NCI-H524 (cell line): ENCODE data around the gene RSU1.

ENCODE experiments used
- DNase-seq, 2 experiments: peaks; one replicate each; lab custom pipeline; 2025; lab: John Stamatoyannopoulos, UW

Gene RSU1

GRCh38 chr10:16674147-16674703, 143.0 kb downstream of the RSU1 start:
- DNase-seq = no peak

- DNase-seq = no peak
Observed at GRCh38 chr10:16673443-16673842, 143.8 kb downstream of the RSU1 start.

DNA sequence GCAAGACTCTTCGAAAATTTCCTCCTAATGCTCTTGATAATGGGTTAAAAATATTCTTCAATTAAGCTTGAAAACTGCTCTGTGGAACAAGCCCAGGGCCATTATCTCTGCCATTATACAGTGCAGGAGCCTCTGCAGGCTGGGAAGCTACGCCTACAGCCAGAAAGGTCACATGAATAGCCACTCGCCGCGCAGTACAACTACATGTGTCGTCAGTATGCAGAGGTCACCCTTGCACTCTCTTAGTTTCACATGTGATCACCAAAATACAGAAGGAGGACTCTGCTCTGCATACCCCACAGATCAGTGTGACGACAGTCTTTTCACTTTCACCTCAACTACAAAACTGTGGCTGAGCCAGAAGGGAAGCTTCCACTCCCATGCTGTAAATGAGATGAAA, 153.8 kb downstream of the RSU1 start:
- no peak for DNase-seq

GRCh38 chr10:16662923-16663322, 154.3 kb downstream of the RSU1 start:
- no peak for DNase-seq

GRCh38 chr10:16656895-16657294, 160.3 kb downstream of the RSU1 start:
- DNase-seq = no peak

GRCh38 chr10:16653224-16653623, 164.0 kb downstream of the RSU1 start:
- no peak for DNase-seq

GRCh38 chr10:16652154-16652553, 165.1 kb downstream of the RSU1 start:
- DNase-seq = no peak

DNA sequence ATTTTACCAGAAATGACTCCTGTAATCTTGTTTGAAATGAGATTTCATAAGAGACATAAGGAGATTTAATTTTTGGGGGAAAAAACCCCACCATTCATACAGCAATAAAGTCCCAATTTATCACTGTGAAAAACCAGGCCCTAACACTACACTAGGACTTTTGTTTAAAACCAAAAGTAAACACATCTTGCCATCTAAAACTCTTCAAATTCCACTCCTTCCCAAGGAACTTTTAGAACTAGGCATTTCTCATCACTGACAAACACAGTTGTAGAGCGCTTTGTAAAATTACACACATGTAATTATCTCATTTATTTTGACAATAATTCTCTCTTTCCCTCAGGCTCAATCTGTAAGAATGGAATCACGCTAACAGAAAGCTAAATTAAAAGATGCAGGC, 167.5 kb downstream of the RSU1 start:
- no peak for DNase-seq

DNA sequence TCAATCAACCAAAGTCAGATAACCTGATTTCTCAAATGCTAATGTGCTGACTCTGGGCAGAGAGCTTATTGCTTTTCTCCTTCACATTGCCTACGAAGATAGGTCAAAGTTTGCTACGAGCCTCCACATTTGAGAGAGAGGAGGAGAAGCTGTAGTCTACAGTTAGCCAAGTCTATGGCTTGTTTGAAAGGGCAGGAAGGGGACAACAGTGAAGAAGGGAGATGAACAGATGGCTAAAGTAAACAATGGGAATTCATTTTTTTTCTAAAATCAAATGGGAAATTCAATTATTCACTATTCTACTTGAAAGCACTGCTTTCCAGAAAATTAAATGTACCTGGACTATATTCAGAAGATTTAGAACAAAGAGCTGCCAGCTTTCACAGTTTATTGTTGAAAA, 168.9 kb downstream of the RSU1 start:
- no peak for DNase-seq

GRCh38 chr10:16646181-16647059, 170.8 kb downstream of the RSU1 start:
- no peak for DNase-seq

GRCh38 chr10:16644146-16644545, 173.1 kb downstream of the RSU1 start:
- no peak for DNase-seq

DNA sequence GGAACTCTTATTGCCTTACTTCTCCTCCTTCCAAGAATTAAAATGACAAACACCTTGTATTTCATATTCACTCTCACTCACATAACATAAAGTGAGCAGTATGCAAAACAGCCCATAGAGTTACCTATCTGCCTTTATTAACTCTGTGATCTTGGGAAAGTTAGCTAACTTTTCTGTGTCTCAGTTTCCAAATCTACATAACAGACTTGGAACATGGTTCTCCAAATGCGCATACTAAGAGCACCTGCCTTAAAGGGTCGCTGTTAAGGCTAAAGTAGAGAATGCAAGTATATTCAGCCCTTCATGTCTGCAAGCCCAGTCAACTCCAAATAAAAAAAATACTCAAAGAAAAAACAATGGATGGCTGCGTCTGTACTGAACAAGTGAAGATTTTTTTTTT, 173.7 kb downstream of the RSU1 start:
- DNase-seq = no peak

GRCh38 chr10:16640153-16640552, 177.1 kb downstream of the RSU1 start:
- no peak for DNase-seq

GRCh38 chr10:16639471-16639870, 177.8 kb downstream of the RSU1 start:
- no peak for DNase-seq

DNA sequence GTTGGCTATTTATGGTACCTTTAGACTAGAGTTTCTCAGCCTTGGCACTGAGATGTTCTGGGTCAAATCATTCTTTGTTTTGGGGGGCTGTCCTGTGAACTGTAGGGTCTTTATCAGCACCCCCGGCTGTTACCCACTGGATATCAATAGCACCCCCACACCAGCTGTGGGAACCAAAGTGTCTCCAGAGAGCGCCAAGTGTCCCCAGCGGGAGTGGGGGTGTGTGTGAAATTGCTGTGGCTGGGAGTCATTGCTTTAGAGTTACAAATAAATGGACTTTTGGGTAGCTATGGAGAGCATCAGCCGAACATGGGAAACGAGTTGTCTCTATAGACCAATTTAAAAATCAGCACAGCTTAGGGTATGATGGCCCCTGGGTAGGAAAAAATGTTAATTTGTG, 184.2 kb downstream of the RSU1 start:
- no peak for DNase-seq

DNA sequence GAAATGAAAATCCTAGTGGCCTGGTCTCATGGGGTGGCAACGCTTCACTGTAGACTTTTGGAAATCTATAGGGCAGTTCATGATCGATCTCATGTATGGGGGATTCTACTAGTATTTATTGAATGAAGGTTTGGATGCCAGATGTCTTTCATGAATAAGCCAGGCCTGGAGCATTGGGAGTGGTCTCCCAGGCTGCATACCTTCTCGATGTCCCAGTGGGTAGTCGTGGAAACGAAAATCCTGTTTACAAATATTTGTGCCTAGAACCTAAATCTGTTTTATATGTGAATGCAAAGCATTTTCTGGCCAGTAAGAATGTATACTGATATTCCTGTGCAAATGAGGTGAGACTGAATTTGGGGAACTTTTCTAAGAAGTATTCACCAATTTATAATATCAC, 190.5 kb downstream of the RSU1 start:
- no peak for DNase-seq

DNA sequence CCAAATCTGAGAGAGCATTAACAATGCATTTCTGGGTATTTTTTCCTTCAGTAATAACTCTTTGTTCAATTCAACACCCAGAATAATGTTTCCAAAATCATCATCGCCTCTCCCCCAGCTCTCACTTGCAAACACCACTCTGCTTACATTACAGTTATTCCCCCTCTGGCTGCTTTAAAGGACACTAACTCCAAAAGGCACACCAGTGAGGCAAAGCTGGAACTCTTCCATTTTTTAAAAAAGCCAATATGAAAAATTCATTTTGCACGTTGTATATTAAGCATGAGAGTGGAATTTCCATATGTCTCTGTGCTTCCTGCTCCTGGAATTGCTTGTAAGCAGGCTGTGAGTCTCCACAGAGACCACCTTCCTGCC, 204.3 kb downstream of the RSU1 start:
- no peak for DNase-seq

- no peak for DNase-seq
Observed at GRCh38 chr10:16612115-16612980, 204.9 kb downstream of the RSU1 start.

DNA sequence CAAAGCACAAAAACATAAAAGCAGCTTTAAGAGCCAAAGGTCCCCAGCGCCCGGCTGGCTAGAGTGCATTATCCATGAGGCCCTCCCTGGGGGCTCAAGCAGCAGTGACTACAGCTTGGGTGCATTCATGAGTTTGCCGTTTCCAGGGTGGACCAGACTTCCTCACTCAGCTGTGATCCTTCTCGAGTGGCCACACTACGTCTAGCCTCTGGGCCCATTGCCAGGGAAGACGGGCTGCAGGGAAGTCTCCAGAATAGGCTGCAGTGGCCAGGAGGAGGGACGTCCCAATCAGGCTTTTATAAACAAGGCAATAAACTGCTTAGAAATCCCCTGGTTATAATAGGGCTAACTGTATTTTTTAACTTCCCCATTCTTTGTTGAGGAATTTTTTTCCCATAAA, 206.2 kb downstream of the RSU1 start:
- peak in 1 of 2 experiments; percentile 0 for DNase-seq

DNA sequence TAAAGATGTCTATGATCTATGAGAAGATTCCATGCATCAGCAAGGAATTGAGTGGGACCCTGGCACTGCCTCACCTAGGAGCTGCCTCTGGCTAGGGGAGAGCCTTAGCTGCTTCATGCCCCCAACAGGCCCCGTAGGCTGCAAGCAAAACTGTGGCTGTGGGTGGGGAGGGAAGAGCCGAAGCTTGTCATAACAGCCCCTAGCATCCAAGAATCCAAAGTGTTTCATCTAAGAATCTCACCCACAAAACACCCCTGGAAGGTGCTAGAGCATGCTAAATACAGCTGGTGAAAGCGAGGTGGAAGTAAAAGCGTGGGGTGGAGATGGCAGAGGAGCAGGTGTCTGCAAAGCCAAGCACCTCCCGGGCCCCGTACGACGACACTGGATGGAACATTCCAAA, 208.0 kb downstream of the RSU1 start:
- no peak for DNase-seq

- DNase-seq = no peak
Observed at GRCh38 chr10:16606923-16607322, 210.3 kb downstream of the RSU1 start.

- no peak for DNase-seq
Observed at GRCh38 chr10:16606421-16606820, 210.8 kb downstream of the RSU1 start.

DNA sequence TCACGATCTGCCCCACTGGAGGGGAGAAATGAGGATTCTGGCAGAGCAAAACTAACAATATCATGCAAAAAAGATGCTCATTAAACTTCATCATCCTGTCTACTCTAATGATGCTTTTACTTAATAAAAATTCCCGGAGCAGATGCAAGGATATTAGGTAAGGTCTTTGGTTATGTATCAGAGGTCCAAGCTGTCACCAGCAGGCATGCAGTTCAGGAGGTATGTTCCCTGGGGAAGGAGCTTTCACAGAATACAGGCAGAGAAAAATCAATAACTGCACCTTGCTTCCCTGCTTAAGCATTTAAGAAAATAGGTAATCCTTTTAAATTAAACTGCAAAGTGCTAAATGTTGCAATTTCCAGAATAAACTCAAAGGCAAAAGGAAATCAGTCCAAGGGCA, 213.9 kb downstream of the RSU1 start:
- DNase-seq = no peak
